ENCODE data around the gene CD207.

Gene CD207

DNA sequence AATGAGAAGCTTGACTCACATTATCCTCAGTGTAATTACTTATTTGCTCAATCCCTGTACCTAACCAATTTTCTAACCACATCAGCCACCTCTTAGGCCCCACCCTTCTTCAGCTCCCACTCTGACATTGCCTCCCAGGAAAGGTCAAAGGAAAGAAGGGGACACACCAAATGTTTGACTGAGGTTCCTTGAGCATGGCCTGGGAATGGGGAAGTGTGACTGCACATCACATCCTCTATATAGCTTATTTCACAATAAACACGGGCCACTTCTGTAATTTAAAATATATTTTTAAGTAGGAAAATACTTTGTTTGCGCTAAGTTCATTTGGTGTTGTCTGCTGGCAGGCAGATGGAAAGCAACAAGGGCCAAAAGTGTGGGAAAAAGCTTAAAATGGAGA lies 42.2 kb downstream of the CD207 start:
- no peak for DNase-seq

GRCh38 chr2:70790136-70790828 lies 45.3 kb downstream of the CD207 start, which contains the start of gene FIGLA:
Gene FIGLA, minus strand, starts transcription at chr2:70790643. Its CDS starts 5 bp downstream, at chr2:70790638.
- DNase-seq = no peak

DNA sequence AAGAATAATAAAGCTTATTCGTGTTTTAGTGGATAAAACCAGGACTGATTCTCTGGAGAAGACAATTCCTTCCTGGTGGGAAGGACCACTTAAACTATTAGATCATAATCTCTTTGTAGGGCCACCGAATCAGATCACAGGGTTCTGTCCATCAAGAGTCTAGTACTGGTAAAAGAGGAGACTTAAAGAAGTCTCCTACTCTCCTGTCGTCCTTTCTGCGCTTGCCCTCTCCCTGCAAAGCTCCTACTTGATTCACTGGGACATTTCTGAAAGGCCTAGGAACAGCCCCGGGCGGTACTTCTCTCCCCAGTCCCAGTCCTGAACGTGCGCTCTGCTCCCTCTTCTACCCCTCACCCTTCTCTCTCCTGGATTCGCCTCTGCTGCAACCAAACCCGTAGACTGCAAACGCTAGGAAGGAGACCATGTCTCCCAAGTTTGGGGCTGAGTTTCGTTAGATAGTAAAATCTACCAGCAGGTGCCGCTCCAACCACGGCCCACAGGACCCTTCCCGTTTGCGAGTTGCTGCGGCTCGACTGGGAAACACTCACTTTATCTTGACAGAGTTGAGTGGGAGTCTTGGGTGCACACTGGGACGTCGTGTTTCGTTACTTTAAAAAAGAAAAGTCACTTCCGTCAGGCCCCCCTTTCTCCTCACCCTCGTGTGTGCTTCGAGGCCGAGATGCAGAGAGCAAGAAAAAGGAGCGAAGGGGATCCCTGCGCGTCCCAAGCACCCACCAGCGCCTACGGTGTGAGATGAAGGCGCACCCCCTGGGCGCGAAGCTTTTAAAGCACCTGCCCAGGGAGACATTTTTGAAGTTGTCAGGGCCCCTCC lies 46.1 kb downstream of the CD207 start:
- DNase-seq = peak; percentile 71

DNA sequence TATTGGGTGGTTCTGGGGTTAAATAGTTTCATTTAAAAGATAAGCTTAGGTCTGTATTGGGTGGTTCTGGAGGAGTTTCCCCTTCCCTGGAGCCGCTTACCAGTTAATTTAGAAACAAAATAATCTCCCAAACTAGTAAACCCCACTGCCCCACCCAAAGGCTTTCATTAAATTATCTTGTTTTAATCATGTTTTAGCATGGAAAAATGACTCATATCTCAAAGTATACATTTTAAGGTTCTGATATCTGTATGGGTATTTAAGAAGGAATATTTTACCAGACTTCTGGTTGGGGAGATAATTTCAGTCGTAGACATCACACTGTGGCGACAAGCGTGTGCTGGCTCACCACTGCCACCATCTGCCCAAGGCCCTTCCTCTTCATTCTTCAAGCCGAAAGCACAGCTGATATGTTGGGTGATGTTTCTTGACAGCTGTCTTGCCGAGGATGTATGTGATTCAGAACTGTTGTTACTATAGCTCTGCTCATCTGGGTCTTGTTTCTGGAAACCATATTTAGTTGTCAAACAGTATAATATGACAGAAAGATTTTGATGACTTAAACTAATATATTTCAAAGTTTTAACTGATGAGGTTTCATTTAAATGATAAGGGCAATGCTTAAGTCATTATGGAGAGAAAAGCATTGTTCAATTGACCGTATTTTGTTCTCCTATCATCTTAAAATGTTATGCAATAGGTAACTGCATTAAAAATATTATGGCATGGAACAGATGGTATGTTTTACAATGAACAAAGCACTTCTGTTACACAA lies 50.3 kb downstream of the CD207 start:
- DNase-seq = peak; percentile 37

DNA sequence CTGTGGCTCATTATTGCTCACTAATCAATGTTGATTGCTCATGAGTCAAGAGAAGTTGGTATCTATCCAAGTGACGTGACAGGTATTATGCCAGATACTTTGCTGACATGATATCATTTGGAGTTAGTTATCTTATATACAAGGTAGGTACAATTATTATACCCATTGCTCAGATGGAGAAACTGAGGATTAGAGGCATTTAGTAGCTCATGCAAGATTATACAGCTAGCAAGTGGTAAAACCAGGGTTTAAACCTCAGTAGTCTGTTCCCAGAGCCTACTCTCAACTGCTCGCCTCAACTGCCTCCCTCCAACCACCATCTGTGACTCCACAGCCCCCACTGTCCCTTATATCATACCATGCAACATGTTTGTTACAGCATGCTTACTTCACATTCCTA lies 51.3 kb downstream of the CD207 start:
- no peak for DNase-seq
